ENCODE measurements around the gene MAPK1.
"Not testable (repeated sequence)": the region's sequence is repeated elsewhere in the genome, so short reads cannot be mapped to it uniquely, and the experiment has no call there.

MAPK1 gene

DNA sequence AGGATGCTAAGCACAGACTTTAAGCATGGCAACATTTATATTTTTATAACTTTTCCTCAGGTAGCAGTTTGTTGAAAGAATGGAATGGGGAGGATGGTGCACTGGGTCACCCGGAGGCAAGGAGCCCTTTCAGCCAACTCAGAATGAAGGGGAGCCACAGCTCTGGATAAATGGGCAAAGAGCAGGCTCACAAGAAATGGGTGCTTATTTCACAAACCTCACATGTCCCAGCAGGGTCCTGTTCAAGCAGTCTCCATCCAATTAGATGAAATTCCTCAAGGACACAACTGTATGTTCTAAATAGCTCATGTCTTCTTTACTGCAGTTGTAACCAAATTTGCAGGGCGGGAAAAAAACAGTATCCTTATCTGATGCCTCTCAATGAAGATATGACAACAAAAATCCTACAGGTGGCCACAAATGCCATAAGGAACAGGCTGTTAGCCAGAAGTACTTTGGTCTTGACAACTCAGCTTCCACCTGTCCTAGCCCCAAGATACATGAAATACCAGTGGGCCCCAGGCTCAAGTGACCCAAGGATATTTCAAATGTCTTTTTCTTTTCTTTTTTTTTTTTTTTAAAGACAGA, 48.2 kb downstream of the MAPK1 start:
- TF ChIP-seq FOXP2 (optimal IDR thresholded peaks at IDR 0.05; ENCODE audit: control extremely low read depth, extremely low read length, insufficient read depth) (no peak), EZH2 (IDR thresholded peaks at IDR 0.05) (no peak), POLR2AphosphoS5 (IDR thresholded peaks at IDR 0.05; ENCODE audit: borderline replicate concordance, low read depth, low read length) (no peak)
- Histone ChIP-seq H3K36me3 (ENCODE audit: insufficient read depth, low read length) (no peaks in the 10 kb centered on the region), H3K9me3 (ENCODE audit: low read depth, low read length) (no peaks in the 10 kb centered on the region), H3K27ac (no peak overlapping the region), H3K4me3 (no peak overlapping the region), H3K9ac (ENCODE audit: insufficient read length) (no peak overlapping the region)
- DNase-seq (ENCODE audit: low read depth, low spot score): no peak

DNA sequence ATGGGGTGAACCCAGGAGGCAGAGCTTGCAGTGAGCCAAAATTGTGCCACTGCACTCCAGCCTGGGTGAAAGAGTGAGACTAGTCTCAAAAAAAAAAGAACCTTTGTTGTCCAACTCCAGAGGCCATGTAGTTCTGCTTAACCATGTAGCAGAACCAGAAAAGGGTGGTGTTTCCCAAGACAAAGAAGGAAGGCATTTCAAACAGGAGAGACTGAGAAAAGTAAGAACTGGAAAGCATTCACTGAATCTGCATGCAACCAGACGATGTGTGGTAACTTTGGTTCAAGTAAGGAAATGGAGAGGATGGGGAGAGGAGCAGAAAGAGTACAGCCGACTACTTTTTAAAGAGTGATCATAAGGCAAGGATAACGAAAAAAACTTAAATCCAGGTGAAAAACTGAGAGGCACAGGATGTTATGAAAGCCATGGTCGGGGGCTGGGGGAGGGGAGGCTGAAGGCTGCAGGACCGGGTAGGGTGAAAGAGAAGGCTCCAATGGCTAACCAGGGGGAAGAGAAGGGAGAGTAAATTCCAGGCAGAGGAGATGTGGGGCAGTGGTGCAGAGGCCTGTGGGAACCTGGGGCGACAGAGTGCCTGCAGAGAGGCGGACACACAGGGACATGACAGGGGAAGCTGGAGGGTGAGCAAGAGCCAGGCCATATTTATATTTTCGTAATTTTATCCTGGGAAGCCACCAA, 48.8 kb downstream of the MAPK1 start:
- H3K36me3 ChIP-seq (ENCODE audit: insufficient read depth, low read length): no peaks in the 10 kb centered on the region

DNA sequence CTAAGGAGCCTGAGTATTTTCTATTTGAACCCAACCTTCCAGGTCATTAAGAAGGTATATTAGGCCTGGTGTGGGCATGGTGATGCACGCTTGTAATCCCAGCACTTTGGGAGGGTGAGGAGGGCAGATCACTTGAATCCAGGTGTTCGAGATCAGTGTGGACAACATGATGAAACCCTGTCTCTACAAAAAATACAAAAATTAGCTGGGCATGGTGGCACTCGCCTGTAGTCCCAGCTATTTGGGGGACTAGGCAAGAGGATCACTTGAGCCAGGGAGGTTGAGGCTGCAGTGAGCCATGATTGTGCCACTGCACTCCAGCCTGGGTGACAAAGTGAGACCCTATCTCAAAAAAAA, 50.0 kb downstream of the MAPK1 start:
- not testable (repeated sequence) for H3K9ac ChIP-seq (ENCODE audit: insufficient read length)

More for the DNA sequence above, 48.8 kb downstream of the MAPK1 start:
- Histone ChIP-seq H3K9ac (ENCODE audit: insufficient read length) (no peak overlapping the region), H3K4me3 (no peak overlapping the region), H3K27ac (no peak overlapping the region), H3K9me3 (ENCODE audit: low read depth, low read length) (no peaks in the 10 kb centered on the region)
- no peak for DNase-seq (ENCODE audit: low read depth, low spot score)
- TF ChIP-seq POLR2AphosphoS5 (IDR thresholded peaks at IDR 0.05; ENCODE audit: borderline replicate concordance, low read depth, low read length) (no peak), FOXP2 (optimal IDR thresholded peaks at IDR 0.05; ENCODE audit: control extremely low read depth, extremely low read length, insufficient read depth) (no peak), EZH2 (IDR thresholded peaks at IDR 0.05) (no peak)

DNA sequence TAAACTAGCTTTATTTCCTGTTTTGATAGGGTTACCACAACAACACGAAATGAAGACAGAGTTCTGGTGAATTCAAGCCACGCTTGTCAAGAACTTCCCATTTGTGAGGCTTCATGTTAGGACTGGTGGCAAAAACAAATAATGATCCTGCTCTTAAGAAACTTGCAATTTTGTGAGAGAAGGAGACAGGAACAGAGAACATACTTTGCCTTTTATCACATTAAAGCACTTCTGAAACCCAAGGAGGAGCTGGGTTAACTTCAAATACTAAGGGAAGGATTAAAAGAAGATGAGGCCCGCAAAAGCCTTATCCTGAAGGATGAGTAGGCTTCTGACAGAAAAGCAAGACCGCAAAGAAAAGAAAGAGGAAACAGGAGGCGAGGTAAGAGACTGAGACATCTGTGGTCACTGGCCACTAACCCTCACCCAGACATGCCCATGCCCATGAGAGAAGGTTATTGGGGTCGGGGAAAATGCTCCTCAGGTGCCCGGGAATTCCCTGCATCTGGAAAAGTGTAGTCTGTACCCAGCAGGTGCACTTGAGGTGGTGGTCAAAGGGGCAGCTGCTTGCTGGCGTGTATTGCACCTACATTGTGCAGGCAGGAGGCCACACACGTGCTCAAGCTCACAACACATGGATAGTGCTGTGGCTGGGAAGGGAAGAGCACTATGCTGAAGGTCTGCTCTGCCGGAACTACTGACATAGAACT, 50.5 kb downstream of the MAPK1 start:
- peak overlapping the region; percentile 4; the same call in 1 of the 2 replicates for H3K27ac ChIP-seq

More for the DNA sequence above, 50.0 kb downstream of the MAPK1 start:
- DNase-seq (ENCODE audit: low read depth, low spot score); H3K36me3 ChIP-seq (ENCODE audit: insufficient read depth, low read length); H3K9me3 ChIP-seq (ENCODE audit: low read depth, low read length); H3K27ac ChIP-seq; H3K4me3 ChIP-seq: not testable (repeated sequence)

DNA sequence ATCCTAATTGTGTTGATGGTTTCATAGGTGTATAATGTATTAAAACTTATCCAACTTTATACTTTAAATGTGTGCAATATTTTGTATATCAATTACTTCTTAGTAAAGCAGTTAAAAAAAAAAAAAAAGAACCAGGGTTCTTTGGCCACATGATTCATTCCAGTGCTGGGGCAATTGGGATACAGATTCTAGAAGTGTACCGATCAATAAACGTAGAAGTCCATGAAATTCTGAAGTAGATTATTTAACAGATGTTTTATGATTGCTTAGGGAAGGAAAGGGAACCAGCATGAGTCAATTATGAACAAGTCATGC, 51.0 kb downstream of the MAPK1 start:
- no peak for DNase-seq (ENCODE audit: low read depth, low spot score)
- no peak overlapping the region for H3K9ac ChIP-seq (ENCODE audit: insufficient read length)
- TF ChIP-seq FOXP2 (optimal IDR thresholded peaks at IDR 0.05; ENCODE audit: control extremely low read depth, extremely low read length, insufficient read depth): no peak
- TF ChIP-seq EZH2 (IDR thresholded peaks at IDR 0.05): no peak
- TF ChIP-seq POLR2AphosphoS5 (IDR thresholded peaks at IDR 0.05; ENCODE audit: borderline replicate concordance, low read depth, low read length): no peak
- no peaks in the 10 kb centered on the region for H3K36me3 ChIP-seq (ENCODE audit: insufficient read depth, low read length)
- peak overlapping the region; percentile 26; the same call in 1 of the 2 replicates for H3K27ac ChIP-seq
- H3K4me3 ChIP-seq: peak overlapping the region; percentile 14
- H3K9me3 ChIP-seq (ENCODE audit: low read depth, low read length): no peaks in the 10 kb centered on the region; the same call in 1 of the 2 replicates

More for the DNA sequence above, 50.5 kb downstream of the MAPK1 start:
- TF ChIP-seq POLR2AphosphoS5 (IDR thresholded peaks at IDR 0.05; ENCODE audit: borderline replicate concordance, low read depth, low read length) (peak; percentile 45; the same call in 1 of the 2 replicates), EZH2 (IDR thresholded peaks at IDR 0.05) (no peak)
- peak overlapping the region; percentile 14 for H3K4me3 ChIP-seq
- H3K9me3 ChIP-seq (ENCODE audit: low read depth, low read length): no peaks in the 10 kb centered on the region; the same call in 1 of the 2 replicates
- DNase-seq (ENCODE audit: low read depth, low spot score): peak; percentile 91
- H3K36me3 ChIP-seq (ENCODE audit: insufficient read depth, low read length): no peaks in the 10 kb centered on the region
- H3K9ac ChIP-seq (ENCODE audit: insufficient read length): no peak overlapping the region

DNA sequence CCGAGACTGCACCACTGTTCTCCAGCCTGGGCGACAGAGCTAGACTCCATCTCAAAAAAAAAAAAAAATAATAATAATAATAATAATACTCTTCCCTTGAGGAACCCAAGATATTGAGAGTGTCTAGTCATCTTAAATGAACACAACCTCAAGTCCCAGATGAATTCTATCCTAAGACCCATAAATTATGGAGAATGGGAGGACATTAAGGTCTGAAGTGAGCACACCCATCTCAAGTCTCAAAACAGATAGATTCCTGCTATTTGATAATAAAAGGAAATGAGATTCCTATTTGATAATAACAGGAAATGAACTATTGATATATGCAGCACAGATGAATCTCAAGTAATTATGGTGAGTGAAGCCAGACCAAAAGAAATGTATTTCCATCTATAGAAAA, 51.5 kb downstream of the MAPK1 start:
- DNase-seq (ENCODE audit: low read depth, low spot score): no peak
- H3K36me3 ChIP-seq (ENCODE audit: insufficient read depth, low read length): 0 out of 2 replicates have a peak, but pooled peaks cover under 1% of the 10 kb centered on the region
- peak overlapping the region; percentile 26; the same call in 1 of the 2 replicates for H3K27ac ChIP-seq
- TF ChIP-seq POLR2AphosphoS5 (IDR thresholded peaks at IDR 0.05; ENCODE audit: borderline replicate concordance, low read depth, low read length): no peak
- no peak overlapping the region for H3K9ac ChIP-seq (ENCODE audit: insufficient read length)
- H3K4me3 ChIP-seq: peak overlapping the region; percentile 14
- H3K9me3 ChIP-seq (ENCODE audit: low read depth, low read length): no peaks in the 10 kb centered on the region; the same call in 1 of the 2 replicates

DNA sequence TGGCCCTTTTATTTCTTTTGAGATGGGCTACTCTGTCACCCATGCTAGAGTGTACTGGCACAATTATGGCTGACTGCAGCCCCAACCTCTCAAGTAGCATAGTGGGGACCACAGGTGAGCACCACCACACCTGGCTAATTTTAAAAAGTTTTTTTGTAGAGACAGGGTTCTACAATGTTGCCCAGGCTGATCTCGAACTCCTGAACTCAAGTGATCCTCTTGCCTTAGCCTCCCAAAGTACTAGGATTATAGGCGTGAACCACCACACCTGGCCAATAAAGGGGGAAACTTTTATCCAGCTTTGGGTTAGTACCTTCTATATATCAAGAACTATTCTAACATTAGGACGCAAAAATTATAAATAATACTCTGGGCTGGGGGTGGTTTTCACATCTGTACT, 52.1 kb downstream of the MAPK1 start:
- no peak overlapping the region for H3K27ac ChIP-seq
- no peak for TF ChIP-seq EZH2 (IDR thresholded peaks at IDR 0.05)
- no peak for TF ChIP-seq FOXP2 (optimal IDR thresholded peaks at IDR 0.05; ENCODE audit: control extremely low read depth, extremely low read length, insufficient read depth)
- no peak for TF ChIP-seq POLR2AphosphoS5 (IDR thresholded peaks at IDR 0.05; ENCODE audit: borderline replicate concordance, low read depth, low read length)
- no peaks in the 10 kb centered on the region; the same call in 1 of the 2 replicates for H3K9me3 ChIP-seq (ENCODE audit: low read depth, low read length)
- no peak overlapping the region for H3K9ac ChIP-seq (ENCODE audit: insufficient read length)
- DNase-seq (ENCODE audit: low read depth, low spot score): no peak
- 0 out of 2 replicates have a peak, but pooled peaks cover 3% of the 10 kb centered on the region for H3K36me3 ChIP-seq (ENCODE audit: insufficient read depth, low read length)
- no peak overlapping the region for H3K4me3 ChIP-seq

DNA sequence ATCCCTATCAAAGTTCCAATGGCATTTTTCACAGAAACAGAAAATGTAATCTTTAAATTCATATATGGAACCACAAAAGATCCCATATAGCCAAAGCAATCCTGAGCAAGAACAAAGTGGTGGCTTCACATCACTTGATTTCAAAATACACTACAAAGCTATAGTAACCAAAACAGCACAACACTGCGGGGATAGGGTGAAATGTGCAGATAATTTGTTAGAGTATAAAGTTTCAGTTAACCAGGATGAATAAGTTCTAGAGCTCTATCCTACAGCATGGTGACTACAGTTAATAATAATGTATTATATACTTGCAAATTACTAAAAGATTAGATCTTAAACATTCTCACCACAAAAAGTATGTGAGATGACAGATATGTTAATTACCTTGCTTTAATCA, 55.5 kb downstream of the MAPK1 start:
- no peaks in the 10 kb centered on the region; the same call in 1 of the 2 replicates for H3K9me3 ChIP-seq (ENCODE audit: low read depth, low read length)
- H3K36me3 ChIP-seq (ENCODE audit: insufficient read depth, low read length): peaks cover 9% of the 10 kb centered on the region; the same call in 1 of the 2 replicates
- H3K9ac ChIP-seq (ENCODE audit: insufficient read length): no peak overlapping the region
- H3K4me3 ChIP-seq: no peak overlapping the region
- TF ChIP-seq FOXP2 (optimal IDR thresholded peaks at IDR 0.05; ENCODE audit: control extremely low read depth, extremely low read length, insufficient read depth): no peak
- TF ChIP-seq EZH2 (IDR thresholded peaks at IDR 0.05): no peak
- no peak for TF ChIP-seq POLR2AphosphoS5 (IDR thresholded peaks at IDR 0.05; ENCODE audit: borderline replicate concordance, low read depth, low read length)
- DNase-seq (ENCODE audit: low read depth, low spot score): no peak
- H3K27ac ChIP-seq: no peak overlapping the region

Measured in SK-N-MC (cell line).